ENCODE measurements around the gene OPTN. TPM values are rescaled to one million over a fixed set of nuclear protein-coding genes. Genes with fewer than 3 reads are reported as not detected.
"Not testable (repeated sequence)": the region's sequence is repeated elsewhere in the genome, so short reads cannot be mapped to it uniquely, and the experiment has no call there.

OPTN gene
- total RNA-seq, result 48.5 TPM

DNA sequence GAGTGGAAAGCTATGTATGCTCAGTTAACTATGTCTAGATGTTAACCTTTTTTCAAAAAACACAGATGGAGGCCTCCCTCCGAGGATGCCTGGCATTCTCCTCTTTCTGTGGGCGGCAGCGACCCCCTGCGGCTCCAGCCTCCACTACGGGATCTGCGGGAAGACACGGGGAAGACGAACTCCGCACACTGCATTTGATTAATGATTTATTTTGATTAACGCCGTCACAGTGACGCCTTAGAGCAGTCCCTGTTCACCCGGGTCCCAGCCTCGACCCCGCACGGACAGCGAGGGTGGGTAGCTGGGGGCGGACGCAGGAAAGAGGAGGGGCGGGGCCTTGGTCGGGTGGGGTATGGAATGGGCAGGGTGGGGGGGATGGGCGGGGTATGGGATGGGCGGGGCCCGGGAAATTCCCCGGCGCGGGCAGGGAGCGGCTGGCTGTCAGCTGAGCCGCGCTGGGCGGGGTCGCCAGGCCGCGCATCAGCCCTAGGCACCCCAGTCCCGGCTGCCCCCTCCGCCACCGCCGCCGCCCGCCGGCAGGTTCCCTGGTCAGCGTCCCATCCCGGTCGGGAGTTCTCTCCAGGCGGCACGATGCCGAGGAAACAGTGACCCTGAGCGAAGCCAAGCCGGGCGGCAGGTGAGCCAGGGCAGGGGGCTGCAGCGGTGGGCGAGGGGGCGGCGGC, at the start of gene OPTN:
TSS of gene OPTN (plus strand) at position 498 of the 683 bp plus-strand sequence. CDS start 8,960 bp downstream, outside the sequence.
- TF ChIP-seq, protein P1, sequence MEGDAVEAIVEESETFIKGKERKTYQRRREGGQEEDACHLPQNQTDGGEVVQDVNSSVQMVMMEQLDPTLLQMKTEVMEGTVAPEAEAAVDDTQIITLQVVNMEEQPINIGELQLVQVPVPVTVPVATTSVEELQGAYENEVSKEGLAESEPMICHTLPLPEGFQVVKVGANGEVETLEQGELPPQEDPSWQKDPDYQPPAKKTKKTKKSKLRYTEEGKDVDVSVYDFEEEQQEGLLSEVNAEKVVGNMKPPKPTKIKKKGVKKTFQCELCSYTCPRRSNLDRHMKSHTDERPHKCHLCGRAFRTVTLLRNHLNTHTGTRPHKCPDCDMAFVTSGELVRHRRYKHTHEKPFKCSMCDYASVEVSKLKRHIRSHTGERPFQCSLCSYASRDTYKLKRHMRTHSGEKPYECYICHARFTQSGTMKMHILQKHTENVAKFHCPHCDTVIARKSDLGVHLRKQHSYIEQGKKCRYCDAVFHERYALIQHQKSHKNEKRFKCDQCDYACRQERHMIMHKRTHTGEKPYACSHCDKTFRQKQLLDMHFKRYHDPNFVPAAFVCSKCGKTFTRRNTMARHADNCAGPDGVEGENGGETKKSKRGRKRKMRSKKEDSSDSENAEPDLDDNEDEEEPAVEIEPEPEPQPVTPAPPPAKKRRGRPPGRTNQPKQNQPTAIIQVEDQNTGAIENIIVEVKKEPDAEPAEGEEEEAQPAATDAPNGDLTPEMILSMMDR (IDR thresholded peaks at IDR 0.05), result peak; percentile 77 to 88 (median 85)
- DNase-seq (ENCODE audit: low spot score in 2 of 2), result peak; percentile 36 to 88
- peak within 1 kb of the TSS; percentile 96 to 99 for H3K27ac ChIP-seq
- H3K4me3 ChIP-seq, result peak within 1 kb of the TSS; percentile 97 to 99
- peaks cover 2 to 7% of the 10 kb centered on the region in 2 donors for H3K4me1 ChIP-seq
- no peaks in the 10 kb centered on the region for H3K27me3 ChIP-seq
- intact Hi-C loops (cut with DNase I), result loop anchor here (2.0 to 10.0 kb wide), 6 partner anchors 97 to 1035 kb away; partner anchors contain the start of genes CDC123, DHTKD1 and NUDT5
- no peaks in the 10 kb centered on the region for H3K9me3 ChIP-seq
- peaks cover 0 to 2% of the 10 kb centered on the region in 2 donors for H3K36me3 ChIP-seq

DNA sequence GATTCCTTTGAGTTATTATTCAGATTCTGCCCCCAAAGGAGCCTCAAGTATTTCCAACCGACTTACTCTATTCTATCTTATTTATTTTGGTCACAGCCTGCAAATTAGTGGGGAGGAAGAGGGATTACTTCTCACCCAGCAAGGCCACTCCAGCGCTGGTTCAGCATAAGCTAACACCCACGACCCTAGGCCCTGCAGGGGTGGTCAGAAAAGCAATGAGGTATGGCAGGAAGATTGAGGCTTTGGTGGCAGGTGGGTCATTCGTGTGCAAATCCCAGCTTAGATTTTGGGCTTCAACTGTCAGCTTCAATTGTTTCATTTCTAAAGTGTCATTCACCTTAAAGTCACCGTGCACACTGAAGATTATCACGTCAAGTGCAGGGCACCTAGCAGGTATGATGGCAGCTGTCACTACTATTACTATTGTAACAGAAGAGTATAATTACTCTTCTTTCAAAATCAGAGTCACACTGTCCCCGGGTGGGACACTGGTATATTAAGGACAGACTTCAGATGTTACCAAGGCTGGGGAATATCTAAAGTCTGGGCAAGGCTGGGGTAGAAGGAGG, 48.8 kb upstream of the OPTN start:
- H3K36me3 ChIP-seq, result no peaks in the 10 kb centered on the region
- no peaks in the 10 kb centered on the region for H3K4me1 ChIP-seq
- no peak overlapping the region for H3K4me3 ChIP-seq
- intact Hi-C loops (cut with DNase I), result no loop called here
- TF ChIP-seq, protein P1 (IDR thresholded peaks at IDR 0.05), result no peak
- no peak for DNase-seq (ENCODE audit: low spot score in 2 of 2)
- H3K9me3 ChIP-seq, result no peaks in the 10 kb centered on the region
- H3K27ac ChIP-seq, result no peak overlapping the region
- no peaks in the 10 kb centered on the region for H3K27me3 ChIP-seq

DNA sequence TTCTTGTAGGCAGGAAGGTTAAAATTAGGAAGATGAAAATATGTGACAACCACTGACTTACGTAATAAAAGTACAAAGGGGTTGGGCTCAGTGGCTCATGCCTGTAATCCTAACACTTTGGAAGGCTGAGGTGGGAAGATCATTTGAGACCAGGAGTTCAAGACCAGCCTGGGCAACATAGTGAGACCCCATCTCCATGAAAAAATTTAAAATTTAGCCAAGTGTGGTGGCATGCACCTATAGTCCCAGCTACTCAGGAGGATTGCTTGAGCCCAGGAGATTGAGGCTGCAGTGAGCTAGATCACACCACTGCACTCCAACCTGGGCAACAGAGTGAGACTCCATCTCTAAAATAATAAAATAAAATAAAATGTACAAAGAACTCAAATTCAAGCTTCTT, 46.8 kb upstream of the OPTN start:
- H3K4me1 ChIP-seq; H3K4me3 ChIP-seq; H3K36me3 ChIP-seq; H3K9me3 ChIP-seq; H3K27me3 ChIP-seq; intact Hi-C loops (cut with DNase I); DNase-seq (ENCODE audit: low spot score in 2 of 2); H3K27ac ChIP-seq: not testable (repeated sequence)

DNA sequence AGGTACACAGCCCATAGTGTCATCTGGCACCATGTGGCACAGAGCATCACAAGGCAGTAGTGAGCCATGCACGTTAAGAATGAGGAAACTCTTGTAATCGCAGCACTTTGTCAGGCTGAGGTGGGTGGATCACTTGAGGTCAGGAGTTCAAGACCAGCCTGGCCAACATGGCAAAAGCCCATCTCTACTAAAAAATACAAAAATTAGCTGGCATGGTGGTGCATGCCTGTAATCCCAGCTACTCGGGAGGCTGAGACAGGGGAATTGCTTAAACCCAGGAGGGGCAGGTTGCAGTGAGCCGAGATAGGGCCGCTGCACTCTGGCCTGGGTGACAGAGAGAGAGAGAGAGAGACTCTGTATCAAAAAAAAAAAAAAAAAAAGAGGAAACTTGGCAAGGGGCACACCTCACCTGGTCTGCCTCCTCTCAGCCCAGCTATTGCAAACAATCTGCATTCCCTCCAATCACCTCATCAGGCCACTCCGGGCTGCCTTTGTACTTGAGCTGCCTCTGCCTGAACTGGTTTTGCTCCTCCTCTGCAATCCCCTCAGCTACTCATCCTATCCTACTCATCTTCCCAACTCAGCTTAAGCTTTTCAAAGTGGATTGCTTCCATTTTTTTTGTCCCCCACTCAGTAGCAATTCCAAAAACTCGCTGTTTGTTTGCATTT, 46.0 kb upstream of the OPTN start:
- Histone ChIP-seq H3K36me3 (no peaks in the 10 kb centered on the region), H3K4me1 (no peaks in the 10 kb centered on the region), H3K27ac (no peak overlapping the region), H3K27me3 (no peaks in the 10 kb centered on the region), H3K4me3 (no peak overlapping the region), H3K9me3 (no peaks in the 10 kb centered on the region)
- TF ChIP-seq, protein P1 (IDR thresholded peaks at IDR 0.05), result no peak
- DNase-seq (ENCODE audit: low spot score in 2 of 2), result no peak
- intact Hi-C loops (cut with DNase I), result no loop called here

DNA sequence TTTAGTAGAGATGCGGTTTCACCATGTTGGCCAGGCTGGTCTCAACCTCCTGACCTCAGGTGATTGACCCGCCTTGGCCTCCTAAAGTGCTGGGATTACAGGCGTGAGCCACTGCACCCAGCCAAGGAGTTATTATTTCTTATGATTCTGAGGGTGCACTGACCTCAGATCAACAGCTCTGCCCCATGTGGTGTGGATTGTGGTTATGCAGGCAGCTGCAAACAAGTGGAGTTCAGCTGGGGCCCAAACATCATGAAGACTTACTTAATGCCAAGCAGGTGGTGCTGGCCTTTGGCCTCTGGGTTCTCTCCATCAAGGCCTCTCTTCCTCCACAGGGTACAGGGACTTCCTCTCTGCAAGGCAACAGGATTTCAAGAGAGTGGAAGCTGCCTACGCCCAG, 45.1 kb upstream of the OPTN start:
- no peak for DNase-seq (ENCODE audit: low spot score in 2 of 2)
- Histone ChIP-seq H3K27ac (no peak overlapping the region), H3K4me3 (no peak overlapping the region), H3K9me3 (no peaks in the 10 kb centered on the region), H3K4me1 (no peaks in the 10 kb centered on the region), H3K27me3 (no peaks in the 10 kb centered on the region), H3K36me3 (no peaks in the 10 kb centered on the region)
- intact Hi-C loops (cut with DNase I), result loop anchor here (5.0 kb wide), 1 partner anchor 338 kb away; no protein-coding TSS in a partner anchor
- TF ChIP-seq, protein P1 (IDR thresholded peaks at IDR 0.05), result no peak

Data from ascending aorta (tissue), 2 donors.